Fibroblast of peridontal ligament (primary cell): Measurements from ENCODE around the gene PDZD2.
A peak's percentile ranks its signal among the peaks of the same experiment; 100 is the strongest.
"Not testable (repeated sequence)": the region's sequence is repeated elsewhere in the genome, so short reads cannot be mapped to it uniquely, and the experiment has no call there.

Experiments used
- DNase-seq: peaks from one replicate; pipeline ENCODE4 v3.0.0-alpha.2; 2010; ENCODE audit errors: extremely low read depth

The PDZD2 gene

GRCh38 chr5:32072054-32072453 is 433.1 kb downstream of the PDZD2 start:
- no peak for DNase-seq

GRCh38 chr5:32074401-32074800 is 435.5 kb downstream of the PDZD2 start:
- DNase-seq: no peak

GRCh38 chr5:32076699-32077695 is 438.1 kb downstream of the PDZD2 start:
- peak; percentile 92 for DNase-seq

GRCh38 chr5:32078855-32079254 is 439.9 kb downstream of the PDZD2 start:
- DNase-seq: not testable (repeated sequence)

GRCh38 chr5:32080565-32080964 is 441.6 kb downstream of the PDZD2 start:
- DNase-seq: not testable (repeated sequence)

- DNase-seq: no peak
Measured at GRCh38 chr5:32082701-32083100, 443.8 kb downstream of the PDZD2 start.

GRCh38 chr5:32083981-32084430 is 445.1 kb downstream of the PDZD2 start:
- DNase-seq: no peak

- no peak for DNase-seq
Measured at GRCh38 chr5:32087086-32088082, 448.5 kb downstream of the PDZD2 start.

GRCh38 chr5:32088214-32088613 is 449.3 kb downstream of the PDZD2 start:
- no peak for DNase-seq

- DNase-seq: no peak
Measured at GRCh38 chr5:32089146-32090000, 450.4 kb downstream of the PDZD2 start.

- no peak for DNase-seq
Measured at GRCh38 chr5:32090026-32090754, 451.3 kb downstream of the PDZD2 start.

GRCh38 chr5:32090755-32091128 is 451.8 kb downstream of the PDZD2 start:
- no peak for DNase-seq

- peak; percentile 80 for DNase-seq
Measured at GRCh38 chr5:32092938-32093812, 454.2 kb downstream of the PDZD2 start.

GRCh38 chr5:32094691-32095090 is 455.8 kb downstream of the PDZD2 start:
- no peak for DNase-seq

GRCh38 chr5:32095261-32095671 is 456.3 kb downstream of the PDZD2 start:
- DNase-seq: peak; percentile 25

- peak; percentile 64 for DNase-seq
Measured at GRCh38 chr5:32096891-32097595, 458.1 kb downstream of the PDZD2 start.

GRCh38 chr5:32098291-32098690 is 459.4 kb downstream of the PDZD2 start:
- DNase-seq: no peak

- no peak for DNase-seq
Measured at GRCh38 chr5:32098890-32099310, 460.0 kb downstream of the PDZD2 start.
